ENCODE data around the gene HAX1. TPM values are rescaled to one million over a fixed set of nuclear protein-coding genes. Genes with fewer than 3 reads are reported as not detected.

The HAX1 gene
- total and polyA plus RNA-seq, 2 of the 8 experiments (the other 6 are each of a cell fraction or from before 2014, with no cell fraction given): 82.2 to 115 TPM

DNA sequence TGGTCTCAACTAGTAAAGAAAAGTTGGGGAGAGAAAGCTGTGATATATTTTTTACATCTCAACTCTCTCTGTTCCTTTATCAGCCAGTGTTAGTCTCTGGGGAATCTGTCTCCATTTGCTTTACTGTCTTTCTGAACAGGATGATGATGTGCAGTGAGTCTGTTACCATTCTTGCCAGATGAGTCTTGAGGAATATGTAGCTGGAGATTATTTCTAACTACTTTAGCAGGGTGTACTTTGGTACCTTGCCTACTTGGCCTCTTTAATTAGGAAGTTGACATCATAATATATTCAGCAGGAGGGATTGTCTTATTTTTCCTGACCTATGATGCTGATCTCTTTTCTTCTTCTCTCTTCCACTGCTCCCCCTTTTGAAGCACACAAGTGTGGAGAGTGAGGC, 15.7 kb upstream of the HAX1 start:
- H3K79me1 ChIP-seq (ENCODE audit: low read depth, low read length): peaks cover 3% of the 10 kb centered on the region; the same call in 1 of the 2 replicates
- FAIRE-seq (no peak), DNase-seq (ENCODE audit: low read depth in 1 of 2, low spot score in 2 of 2) (no peak)
- H3K9ac ChIP-seq (replicated peaks in 1 of 4; ENCODE audit: extremely low read depth in 1 of 4, low read depth in 3 of 4, low read length in 3 of 4): no peak overlapping the region
- H2BK20ac ChIP-seq (ENCODE audit: low read length): no peak overlapping the region
- ChIA-PET CTCF (ENCODE audit: partially characterized antibody) (interaction anchor here (0.9 to 1.3 kb wide), 5 partner anchors 9 to 78 kb away, joined by 3 to 5 read pairs (median 4); partner anchors contain the start of gene HAX1), POLR2A (ENCODE audit: partially characterized antibody) (interaction anchor here (0.8 to 1.7 kb wide), 6 partner anchors 9 to 38 kb away, joined by 3 to 7 read pairs (median 3); partner anchors contain the start of gene UBAP2L)
- no peak overlapping the region for H4K5ac ChIP-seq (ENCODE audit: insufficient read length, low read depth, low read length)
- no peaks in the 10 kb centered on the region for H3K79me2 ChIP-seq (ENCODE audit: control insufficient read depth in 1 of 2, insufficient read depth in 2 of 2, low read length in 2 of 2)
- no peak overlapping the region for H2AFZ ChIP-seq (ENCODE audit: low read length)
- no peaks in the 10 kb centered on the region for H3K27me3 ChIP-seq (replicated peaks in 1 of 4; ENCODE audit: control insufficient read depth in 3 of 4, extremely low read depth in 1 of 4, insufficient read depth in 3 of 4, low read length in 3 of 4)
- peaks cover 2 to 3% of the 10 kb centered on the region in 2 experiments for H4K20me1 ChIP-seq (replicated peaks in 1 of 2; ENCODE audit: control insufficient read depth in 1 of 2, insufficient read depth in 2 of 2, low read length in 2 of 2)
- no peak overlapping the region for H4K91ac ChIP-seq (replicated peaks; ENCODE audit: insufficient read length, low read length)
- no peak overlapping the region for H2BK120ac ChIP-seq (replicated peaks; ENCODE audit: low read depth, low read length)
- no peak overlapping the region for H3K4me2 ChIP-seq (ENCODE audit: insufficient read depth in 1 of 2, low read depth in 2 of 2, low read length in 2 of 2)
- no peak overlapping the region for H2AK5ac ChIP-seq (ENCODE audit: low read depth, low read length)
- H2BK12ac ChIP-seq (ENCODE audit: low read depth, low read length): no peak overlapping the region
- H2BK5ac ChIP-seq (ENCODE audit: low read depth, low read length): no peak overlapping the region
- H4K8ac ChIP-seq (ENCODE audit: extremely low read depth, insufficient read depth, low read length): no peak overlapping the region
- H3K36me3 ChIP-seq (ENCODE audit: control insufficient read depth in 2 of 4, insufficient read depth in 4 of 4, low read length in 3 of 4): peaks cover 61 to 95% (median 87%) of the 10 kb centered on the region in 4 experiments
- H3K4ac ChIP-seq (replicated peaks; ENCODE audit: insufficient read length, low read depth, low read length): no peak overlapping the region
- no peak overlapping the region for H3K23ac ChIP-seq (ENCODE audit: insufficient read length)
- no peaks in the 10 kb centered on the region for H3K23me2 ChIP-seq (ENCODE audit: low read depth, low read length)
- no peaks in the 10 kb centered on the region for H3K4me1 ChIP-seq (replicated peaks in 1 of 4; ENCODE audit: control insufficient read depth in 3 of 4, insufficient read depth in 4 of 4, low read length in 3 of 4)
- H3K4me3 ChIP-seq (ENCODE audit: extremely low read depth in 1 of 4, insufficient read depth in 2 of 4, low read depth in 3 of 4, low read length in 4 of 4): no peak overlapping the region
- no peak overlapping the region for H3K56ac ChIP-seq (replicated peaks; ENCODE audit: insufficient read length, low read depth, low read length)
- H3K14ac ChIP-seq (ENCODE audit: insufficient read length): no peak overlapping the region
- no peak overlapping the region for H3K18ac ChIP-seq (ENCODE audit: extremely low read depth, low read length)
- no peak overlapping the region for H2BK15ac ChIP-seq (ENCODE audit: low read length)
- no peak overlapping the region for H3K27ac ChIP-seq (ENCODE audit: low read depth, low read length)
- no peaks in the 10 kb centered on the region for H3K9me3 ChIP-seq (ENCODE audit: insufficient read depth in 2 of 2, low read depth in 1 of 2, low read length in 1 of 2)
- no peak for TF ChIP-seq GTF2F1 (IDR thresholded peaks at IDR 0.05; ENCODE audit: borderline replicate concordance, low read depth, low read length)
- TF ChIP-seq, protein P1, sequence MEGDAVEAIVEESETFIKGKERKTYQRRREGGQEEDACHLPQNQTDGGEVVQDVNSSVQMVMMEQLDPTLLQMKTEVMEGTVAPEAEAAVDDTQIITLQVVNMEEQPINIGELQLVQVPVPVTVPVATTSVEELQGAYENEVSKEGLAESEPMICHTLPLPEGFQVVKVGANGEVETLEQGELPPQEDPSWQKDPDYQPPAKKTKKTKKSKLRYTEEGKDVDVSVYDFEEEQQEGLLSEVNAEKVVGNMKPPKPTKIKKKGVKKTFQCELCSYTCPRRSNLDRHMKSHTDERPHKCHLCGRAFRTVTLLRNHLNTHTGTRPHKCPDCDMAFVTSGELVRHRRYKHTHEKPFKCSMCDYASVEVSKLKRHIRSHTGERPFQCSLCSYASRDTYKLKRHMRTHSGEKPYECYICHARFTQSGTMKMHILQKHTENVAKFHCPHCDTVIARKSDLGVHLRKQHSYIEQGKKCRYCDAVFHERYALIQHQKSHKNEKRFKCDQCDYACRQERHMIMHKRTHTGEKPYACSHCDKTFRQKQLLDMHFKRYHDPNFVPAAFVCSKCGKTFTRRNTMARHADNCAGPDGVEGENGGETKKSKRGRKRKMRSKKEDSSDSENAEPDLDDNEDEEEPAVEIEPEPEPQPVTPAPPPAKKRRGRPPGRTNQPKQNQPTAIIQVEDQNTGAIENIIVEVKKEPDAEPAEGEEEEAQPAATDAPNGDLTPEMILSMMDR (IDR thresholded peaks at IDR 0.05; ENCODE audit: control extremely low read depth in 1 of 3, insufficient read depth in 1 of 3, low read depth in 1 of 3, low read length in 3 of 3): no peak
- TF ChIP-seq HDAC2 (IDR thresholded peaks at IDR 0.05; ENCODE audit: borderline replicate concordance in 1 of 2, low read depth in 2 of 2, low read length in 2 of 2): no peak
- TF ChIP-seq POU5F1 (IDR thresholded peaks at IDR 0.05; ENCODE audit: low read depth, low read length): no peak
- no peak for TF ChIP-seq E2F6 (IDR thresholded peaks at IDR 0.05)
- no peak for TF ChIP-seq YY1 (IDR thresholded peaks at IDR 0.05; ENCODE audit: low read depth, low read length)
- no peak for TF ChIP-seq RAD21 (IDR thresholded peaks at IDR 0.05 in 1 of 2, conservative IDR thresholded peaks at IDR 0.05 in 1 of 2; ENCODE audit: low read depth in 2 of 2, low read length in 2 of 2)
- TF ChIP-seq CBX8 (IDR thresholded peaks at IDR 0.05; ENCODE audit: borderline replicate concordance, low read depth, low read length): no peak
- TF ChIP-seq TEAD4 (IDR thresholded peaks at IDR 0.05; ENCODE audit: low read depth, low read length): no peak
- no peak for TF ChIP-seq PHF8 (conservative IDR thresholded peaks at IDR 0.05; ENCODE audit: low read depth, low read length)

Measured in H1 (cell line).